GM18867 (cell line): ENCODE measurements around the gene ECE1.

Experiments
- ATAC-seq: cut with Tn5 transposase; IDR thresholded peaks from one replicate; pipeline ENCODE4 v1.9.1; 2021; ENCODE audit warnings: mild to moderate bottlenecking, moderate library complexity; ENCODE audit not compliant: unreplicated experiment

The ECE1 gene

GRCh38 chr1:21289700-21290545 is at the start of gene ECE1:
Gene ECE1 (minus strand): TSS chr1:21290463. CDS start chr1:21290414, 49 bp downstream.
- ATAC-seq = no peak

DNA sequence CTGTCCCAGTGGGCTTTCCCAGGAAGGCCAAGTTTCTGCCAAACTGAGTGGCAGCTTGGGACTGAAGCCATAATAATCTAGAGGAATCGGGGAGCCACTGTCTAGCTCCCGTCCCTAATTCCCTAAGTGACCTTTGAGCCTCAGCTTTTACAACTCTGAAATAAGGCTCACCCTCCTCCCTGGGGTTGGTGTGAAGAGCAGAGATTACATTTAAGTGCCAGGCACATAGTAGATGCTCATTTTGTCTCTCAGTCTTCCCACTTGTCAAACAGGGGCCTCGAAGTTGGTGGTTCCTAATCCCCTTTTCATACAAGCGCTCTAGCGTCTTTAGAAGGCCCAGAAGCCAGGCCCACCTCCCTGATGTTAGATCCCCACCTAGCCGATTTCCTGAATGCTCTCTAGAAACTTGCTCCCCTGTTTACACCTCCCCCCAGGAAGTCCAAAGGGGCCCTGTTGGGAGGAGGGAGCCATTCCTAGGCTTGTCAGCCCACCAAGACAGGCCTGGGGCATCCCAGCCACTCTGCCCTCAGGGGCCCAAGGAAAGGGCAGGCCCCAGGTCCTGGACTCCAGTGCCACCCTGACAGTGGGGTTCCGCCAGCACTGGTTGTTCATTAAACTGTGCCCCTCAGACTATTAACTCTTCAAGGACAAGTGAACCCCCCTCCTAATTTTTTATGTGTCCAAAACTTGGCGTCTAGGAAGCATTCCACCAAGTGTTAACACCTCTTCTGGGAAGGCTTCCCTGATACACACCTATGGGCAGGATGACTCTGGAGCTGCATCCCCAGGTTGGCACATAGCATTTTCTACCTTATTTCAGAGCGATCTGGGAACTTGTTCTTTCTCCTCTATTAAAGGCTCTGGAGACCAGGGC is 49.3 kb upstream of the ECE1 start:
- ATAC-seq = no peak

DNA sequence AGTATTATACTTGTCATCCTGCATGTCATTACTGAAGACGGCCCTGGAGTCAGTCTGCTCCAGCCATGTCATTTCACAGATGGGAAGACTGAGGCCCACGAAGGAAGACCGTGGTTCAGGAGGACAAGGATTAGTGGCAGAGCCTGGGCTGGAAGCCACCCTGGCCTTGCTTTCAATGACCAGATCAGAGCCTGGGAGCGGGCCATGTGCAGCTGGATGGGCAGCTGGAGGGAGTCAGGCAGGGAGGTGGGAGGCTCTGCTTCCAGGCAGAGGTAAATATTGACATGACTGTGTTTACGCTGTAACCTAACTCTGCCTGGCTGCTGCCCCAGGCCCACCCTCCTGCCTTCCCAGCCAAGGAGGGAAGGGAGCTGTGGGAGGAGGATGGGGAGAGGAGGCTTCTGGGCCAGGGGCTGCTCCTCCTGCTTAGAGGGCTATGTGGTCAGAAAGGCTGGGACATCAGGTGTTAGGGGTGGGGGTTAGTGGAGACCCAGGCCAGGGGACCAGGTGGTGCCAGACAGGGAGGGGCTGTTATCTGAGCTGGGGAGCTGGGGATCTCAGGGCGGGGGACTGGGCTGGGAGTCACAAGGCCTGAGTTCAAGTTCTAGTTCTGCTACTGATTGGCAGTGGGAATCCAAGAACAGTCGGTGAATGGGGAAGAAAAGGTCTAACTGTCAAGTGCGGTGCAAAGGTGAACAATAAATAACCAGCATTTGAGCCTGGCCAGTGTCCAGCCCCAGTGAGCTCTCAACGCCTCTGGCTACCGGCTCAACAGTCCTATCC is 48.5 kb upstream of the ECE1 start:
- no peak for ATAC-seq

GRCh38 chr1:21337928-21338572 is 47.8 kb upstream of the ECE1 start:
- ATAC-seq = no peak

DNA sequence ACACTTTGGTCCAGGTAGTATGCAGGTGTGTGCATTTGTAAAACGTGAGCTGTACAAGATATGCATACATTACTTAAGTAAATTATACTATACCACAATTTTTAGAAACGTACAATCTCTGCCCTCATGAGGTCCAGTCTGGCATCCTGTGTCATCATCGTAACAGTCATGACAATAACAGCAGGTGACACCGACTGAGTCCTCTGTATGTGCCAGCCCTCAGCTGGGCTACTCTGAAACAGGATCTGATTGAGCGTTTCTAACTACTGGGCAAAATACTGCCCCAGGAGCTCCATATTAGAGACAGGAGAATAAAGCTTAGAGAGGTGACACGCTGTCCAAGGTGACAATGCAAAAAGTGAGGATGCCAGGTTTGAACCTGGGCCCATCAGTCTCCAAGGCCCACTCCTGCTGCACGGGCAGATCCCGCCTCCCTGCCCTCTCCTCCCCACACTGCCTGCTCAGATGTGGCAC is 47.2 kb upstream of the ECE1 start:
- no peak for ATAC-seq

- ATAC-seq = no peak
Observed at GRCh38 chr1:21337010-21337437, 46.8 kb upstream of the ECE1 start.

GRCh38 chr1:21335750-21336224 is 45.5 kb upstream of the ECE1 start:
- ATAC-seq = no peak

- ATAC-seq = no peak
Observed at GRCh38 chr1:21335088-21335691, 44.9 kb upstream of the ECE1 start.

DNA sequence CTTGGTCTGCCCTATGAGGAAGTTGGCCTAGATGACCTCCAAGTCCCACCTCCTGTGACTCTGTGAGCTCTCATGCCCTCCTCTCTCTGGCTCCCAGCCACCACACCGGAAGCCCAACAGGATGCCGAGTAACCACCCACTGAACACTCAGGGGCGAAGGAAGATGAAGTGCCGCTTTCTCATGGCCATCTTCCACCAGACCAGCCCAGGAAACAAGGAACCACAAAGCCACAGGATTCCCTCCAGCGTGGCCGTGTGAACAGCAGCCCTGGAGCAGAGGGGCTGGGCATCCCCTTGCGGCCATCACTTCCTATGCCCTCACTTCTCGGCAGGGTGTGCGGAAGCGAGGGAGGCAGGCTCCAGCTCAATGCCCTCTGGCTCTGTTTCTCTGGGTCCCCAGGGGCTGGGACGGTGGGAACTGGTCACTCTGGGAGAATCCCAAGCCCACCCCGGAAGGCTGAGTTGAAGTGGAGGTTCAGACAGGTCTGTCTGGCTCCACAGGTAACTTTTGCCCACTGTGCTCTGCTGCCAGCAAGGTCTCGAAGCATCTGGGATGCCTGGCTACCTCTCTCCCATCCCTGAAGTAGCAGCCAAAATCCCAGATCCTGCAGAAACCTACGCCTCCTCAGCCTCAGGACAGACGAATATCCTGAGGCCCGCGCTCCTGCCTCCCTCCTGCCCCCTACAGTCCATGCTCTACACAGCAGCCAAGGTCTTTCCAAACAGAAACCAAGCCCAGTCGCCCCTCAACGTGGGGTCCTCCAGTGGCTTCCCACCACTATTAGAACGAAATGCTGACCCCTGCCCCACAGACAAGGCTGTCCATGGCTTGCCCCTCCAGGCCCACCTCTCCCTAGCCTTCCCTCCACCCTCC is 44.2 kb upstream of the ECE1 start:
- ATAC-seq = peak; percentile 83

DNA sequence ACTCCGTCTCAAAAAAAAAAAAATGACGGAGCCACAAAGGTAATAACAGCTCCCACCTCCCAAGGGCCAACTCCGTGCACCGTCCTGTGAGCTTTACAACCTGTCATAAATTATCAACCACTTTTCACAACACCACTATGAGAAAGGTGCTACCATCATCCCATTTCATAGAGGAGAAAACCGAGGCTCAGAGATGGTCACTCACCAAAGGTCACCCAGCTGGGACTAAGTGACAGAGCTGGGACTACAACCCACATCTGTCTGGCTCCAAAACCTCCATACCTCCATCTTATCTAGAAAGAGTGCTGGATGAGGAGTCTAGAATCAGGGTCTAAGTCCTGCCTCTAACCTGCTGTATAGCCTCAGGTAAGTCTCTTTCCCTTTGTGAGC is 43.6 kb upstream of the ECE1 start:
- no peak for ATAC-seq

GRCh38 chr1:21332554-21333311 is 42.5 kb upstream of the ECE1 start:
- no peak for ATAC-seq

- ATAC-seq = no peak
Observed at GRCh38 chr1:21331752-21332478, 41.7 kb upstream of the ECE1 start.

GRCh38 chr1:21330544-21330943 is 40.3 kb upstream of the ECE1 start:
- ATAC-seq = no peak

GRCh38 chr1:21329209-21329844 is 39.1 kb upstream of the ECE1 start:
- no peak for ATAC-seq

DNA sequence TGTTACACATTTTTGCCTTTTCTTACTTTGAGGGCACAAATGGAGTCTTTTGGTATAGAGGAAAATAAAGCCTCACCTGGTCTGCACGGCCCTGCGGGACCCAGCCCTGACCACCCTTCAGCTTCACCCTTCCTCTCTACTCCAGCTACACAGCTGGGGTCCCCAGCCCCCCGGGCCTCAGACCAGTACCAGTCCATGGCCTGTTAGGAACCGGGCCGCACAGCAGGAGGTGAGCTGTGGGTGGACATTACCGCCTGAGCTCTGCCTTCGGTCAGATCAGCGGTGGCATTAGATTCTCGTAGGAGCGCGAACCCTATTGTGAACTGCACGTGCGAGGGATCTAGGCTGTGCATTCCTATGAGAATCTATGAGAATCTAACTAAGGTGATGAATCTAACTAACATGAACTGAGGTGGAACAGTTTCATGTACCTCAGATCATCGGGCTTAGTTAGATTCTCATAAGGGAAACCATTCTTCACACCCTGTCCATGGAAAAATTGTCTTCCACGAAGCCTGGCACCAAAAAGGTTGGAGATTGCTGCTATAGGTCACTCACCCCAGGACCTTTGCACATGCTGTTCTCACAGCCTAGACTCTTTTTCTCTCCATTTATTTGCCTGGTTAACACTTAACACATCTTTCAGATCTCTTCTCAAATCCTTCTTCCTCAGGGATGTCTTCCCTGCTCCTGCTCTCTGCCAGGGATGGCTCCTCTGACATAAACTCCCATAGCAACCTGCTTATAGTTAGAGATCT is 37.5 kb upstream of the ECE1 start:
- ATAC-seq = no peak

GRCh38 chr1:21326861-21327344 is 36.6 kb upstream of the ECE1 start:
- no peak for ATAC-seq
